MM.1S (cell line): ENCODE results near the gene KRTAP9-3.
A peak's percentile ranks its signal among the peaks of the same experiment; 100 is the strongest.

Experiments
- DNase-seq: peaks from one replicate; pipeline ENCODE4 v3.0.0-alpha.2; 2015
- H2AFZ ChIP-seq: fragments of 300-600 bp; sonication (generic); 2 replicates; pipeline ENCODE4 v1.6.0; 2016; ENCODE audit warnings: antibody characterized with exemption, low read length
- H3F3A ChIP-seq: fragments of 300-600 bp; sonication (generic); 2 replicates; pipeline ENCODE4 v1.6.1; 2016; ENCODE audit warnings: mild to moderate bottlenecking, antibody characterized with exemption, low read length, moderate library complexity, mixed read lengths; ENCODE audit not compliant: insufficient read depth
- H3K27ac ChIP-seq: fragments of 300-600 bp; sonication (generic); 2 replicates; pipeline ENCODE4 v1.5.1; 2016; ENCODE audit warnings: mild to moderate bottlenecking, low read length
- H3K27me3 ChIP-seq: fragments of 300-600 bp; sonication (generic); replicated peaks from 2 replicates; pipeline ENCODE4 v1.6.0; 2016; ENCODE audit warnings: low read length; ENCODE audit not compliant: insufficient read depth
- H3K36me3 ChIP-seq: fragments of 300-600 bp; sonication (generic); replicated peaks from 2 replicates; pipeline ENCODE4 v1.6.1; 2016; ENCODE audit warnings: mild to moderate bottlenecking, low read length, mixed read lengths; ENCODE audit not compliant: insufficient read depth
- H3K4me1 ChIP-seq: fragments of 300-600 bp; sonication (generic); 2 replicates; pipeline ENCODE4 v1.6.1; 2016; ENCODE audit warnings: low read length, mixed read lengths
- H3K4me2 ChIP-seq: fragments of 300-600 bp; sonication (generic); 2 replicates; pipeline ENCODE4 v1.6.0; 2016; ENCODE audit warnings: low read depth, low read length
- H3K4me3 ChIP-seq: fragments of 300-600 bp; sonication (generic); 2 replicates; pipeline ENCODE4 v1.5.1; 2016; ENCODE audit warnings: low read length, mixed read lengths
- H3K79me2 ChIP-seq: fragments of 300-600 bp; sonication (generic); 2 replicates; pipeline ENCODE4 v1.6.1; 2016; ENCODE audit warnings: mixed run types, low read length, mixed read lengths
- H3K9ac ChIP-seq: fragments of 300-600 bp; sonication (generic); 2 replicates; pipeline ENCODE4 v1.6.1; 2016; ENCODE audit warnings: low read length, mixed read lengths
- H3K9me2 ChIP-seq: fragments of 300-600 bp; sonication (generic); replicated peaks from 2 replicates; pipeline ENCODE4 v1.6.1; 2016; ENCODE audit warnings: mild to moderate bottlenecking, low read length, mixed read lengths; ENCODE audit not compliant: insufficient read depth
- H3K9me3 ChIP-seq: fragments of 300-600 bp; sonication (generic); replicated peaks from 2 replicates; pipeline ENCODE4 v1.6.1; 2016; ENCODE audit warnings: mild to moderate bottlenecking, low read length, mixed read lengths; ENCODE audit not compliant: insufficient read depth
- H4K20me1 ChIP-seq: fragments of 300-600 bp; sonication (generic); 2 replicates; pipeline ENCODE4 v1.6.1; 2016; ENCODE audit warnings: mild to moderate bottlenecking, low read length, moderate library complexity, mixed read lengths; ENCODE audit not compliant: insufficient read depth
- EZH2 ChIP-seq: fragments of 300-600 bp; sonication (generic); optimal IDR thresholded peaks from 2 replicates; pipeline ENCODE3; 2017; ENCODE audit warnings: low read depth, mild to moderate bottlenecking, antibody characterized with exemption, low read length, mixed read lengths
- EZH2phosphoT487 ChIP-seq: fragments of 300-600 bp; sonication (generic); IDR thresholded peaks from 2 replicates; pipeline ENCODE4 v1.6.1; 2018; ENCODE audit warnings: antibody characterized with exemption, low read length
- TF ChIP-seq, protein P1 (sequence below): fragments of 300-600 bp; sonication (generic); IDR thresholded peaks from 2 replicates; pipeline ENCODE4 v1.5.1; 2016; ENCODE audit warnings: antibody characterized with exemption, low read length, mixed read lengths

KRTAP9-3 gene

DNA sequence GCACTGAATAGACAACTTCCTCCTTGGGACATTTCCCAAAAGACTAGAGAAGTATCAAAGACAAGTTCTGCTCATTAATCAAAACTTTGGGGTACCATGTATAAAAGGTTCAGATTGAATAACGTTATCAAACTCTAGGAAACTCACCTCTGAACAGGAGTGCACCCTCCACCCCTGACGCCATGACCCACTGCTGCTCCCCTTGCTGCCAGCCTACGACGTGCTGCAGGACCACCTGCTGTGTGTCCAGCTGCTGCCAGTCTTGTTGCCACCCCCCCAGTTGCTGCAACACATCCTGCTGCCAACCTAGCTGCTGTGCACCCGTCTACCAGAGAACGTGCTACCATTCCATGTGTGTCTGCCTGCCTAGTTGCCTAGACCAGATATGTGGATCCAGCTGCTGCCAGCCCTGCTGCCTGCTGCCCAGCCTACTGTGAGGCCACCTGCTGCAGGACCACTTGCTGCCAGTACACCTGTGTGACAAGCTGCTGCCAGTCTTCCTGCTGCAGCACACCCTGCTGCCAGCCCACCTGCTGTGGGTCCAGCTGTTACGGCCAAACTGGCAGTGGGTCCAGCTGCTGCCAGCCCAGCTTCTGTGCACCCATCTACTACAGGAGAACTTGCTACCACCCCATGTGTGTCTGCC lies 19.6 kb upstream of the KRTAP9-3 start:
- Histone ChIP-seq H3K9me3 (no peaks in the 10 kb centered on the region), H3K9ac (no peak overlapping the region), H3K36me3 (no peaks in the 10 kb centered on the region), H3K9me2 (no peaks in the 10 kb centered on the region), H4K20me1 (no peaks in the 10 kb centered on the region), H3K27me3 (no peaks in the 10 kb centered on the region; the same call in 1 of the 2 replicates), H3K4me1 (peaks cover 20% of the 10 kb centered on the region), H3F3A (peaks cover 11% of the 10 kb centered on the region; the same call in 1 of the 2 replicates), H2AFZ (no peak overlapping the region), H3K4me2 (peak overlapping the region; percentile 22; the same call in 1 of the 2 replicates), H3K4me3 (no peak overlapping the region), H3K27ac (peak overlapping the region; percentile 30; the same call in 1 of the 2 replicates), H3K79me2 (no peaks in the 10 kb centered on the region)
- no peak for TF ChIP-seq EZH2phosphoT487
- TF ChIP-seq, protein P1, sequence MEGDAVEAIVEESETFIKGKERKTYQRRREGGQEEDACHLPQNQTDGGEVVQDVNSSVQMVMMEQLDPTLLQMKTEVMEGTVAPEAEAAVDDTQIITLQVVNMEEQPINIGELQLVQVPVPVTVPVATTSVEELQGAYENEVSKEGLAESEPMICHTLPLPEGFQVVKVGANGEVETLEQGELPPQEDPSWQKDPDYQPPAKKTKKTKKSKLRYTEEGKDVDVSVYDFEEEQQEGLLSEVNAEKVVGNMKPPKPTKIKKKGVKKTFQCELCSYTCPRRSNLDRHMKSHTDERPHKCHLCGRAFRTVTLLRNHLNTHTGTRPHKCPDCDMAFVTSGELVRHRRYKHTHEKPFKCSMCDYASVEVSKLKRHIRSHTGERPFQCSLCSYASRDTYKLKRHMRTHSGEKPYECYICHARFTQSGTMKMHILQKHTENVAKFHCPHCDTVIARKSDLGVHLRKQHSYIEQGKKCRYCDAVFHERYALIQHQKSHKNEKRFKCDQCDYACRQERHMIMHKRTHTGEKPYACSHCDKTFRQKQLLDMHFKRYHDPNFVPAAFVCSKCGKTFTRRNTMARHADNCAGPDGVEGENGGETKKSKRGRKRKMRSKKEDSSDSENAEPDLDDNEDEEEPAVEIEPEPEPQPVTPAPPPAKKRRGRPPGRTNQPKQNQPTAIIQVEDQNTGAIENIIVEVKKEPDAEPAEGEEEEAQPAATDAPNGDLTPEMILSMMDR, result no peak
- TF ChIP-seq EZH2, result no peak
- peak; percentile 37 for DNase-seq

DNA sequence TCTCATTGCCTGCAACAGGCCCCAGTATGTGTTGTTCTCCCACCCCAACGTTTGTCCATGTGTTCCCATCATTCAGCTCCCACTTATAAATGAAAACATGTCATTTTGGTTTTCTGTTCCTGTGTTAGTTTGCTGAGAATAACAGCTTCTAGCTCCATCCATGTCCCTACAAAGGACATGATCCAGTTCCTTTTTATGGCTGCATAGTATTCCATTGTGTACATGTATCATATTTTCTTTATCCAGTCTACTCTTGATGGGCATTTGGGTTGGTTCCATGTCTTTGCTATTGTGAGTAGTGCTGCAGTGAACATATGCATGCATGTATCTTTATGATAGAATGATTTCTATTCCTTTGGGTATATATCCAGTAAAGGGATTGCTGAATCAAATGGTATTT lies 16.6 kb upstream of the KRTAP9-3 start:
- Histone ChIP-seq H4K20me1 (no peaks in the 10 kb centered on the region), H3F3A (peaks cover 11% of the 10 kb centered on the region; the same call in 1 of the 2 replicates), H3K4me3 (no peak overlapping the region), H3K9me3 (no peaks in the 10 kb centered on the region), H3K36me3 (no peaks in the 10 kb centered on the region), H3K27me3 (no peaks in the 10 kb centered on the region), H3K79me2 (no peaks in the 10 kb centered on the region), H3K4me1 (peaks cover 20% of the 10 kb centered on the region), H3K27ac (no peak overlapping the region), H3K9ac (no peak overlapping the region), H3K9me2 (no peaks in the 10 kb centered on the region), H2AFZ (no peak overlapping the region), H3K4me2 (no peak overlapping the region)
- TF ChIP-seq, protein P1, result no peak
- TF ChIP-seq EZH2phosphoT487, result no peak
- no peak for DNase-seq

DNA sequence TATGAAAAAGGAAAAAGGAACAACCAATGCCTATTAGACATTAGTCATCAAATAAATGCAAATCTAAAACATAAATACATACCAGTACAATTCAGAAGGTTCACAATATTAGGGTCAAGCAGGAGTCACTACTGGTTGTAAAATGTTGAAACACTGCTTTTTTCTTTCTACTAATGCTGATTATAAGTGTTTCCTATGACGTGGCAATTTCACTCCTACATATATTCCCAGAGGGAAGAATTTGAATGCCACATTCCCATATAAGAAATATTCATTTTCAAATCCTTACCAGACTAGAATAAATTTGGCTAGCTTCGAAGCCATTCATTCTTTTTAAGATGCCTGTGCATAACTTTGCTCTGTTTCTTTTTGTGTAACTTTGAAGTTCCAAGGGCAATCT lies 8.4 kb upstream of the KRTAP9-3 start:
- Histone ChIP-seq H3F3A (no peaks in the 10 kb centered on the region), H3K27ac (no peak overlapping the region), H4K20me1 (no peaks in the 10 kb centered on the region), H3K4me1 (no peaks in the 10 kb centered on the region), H3K9ac (no peak overlapping the region), H3K36me3 (no peaks in the 10 kb centered on the region), H3K4me2 (no peak overlapping the region), H3K79me2 (no peaks in the 10 kb centered on the region), H3K4me3 (no peak overlapping the region), H3K27me3 (no peaks in the 10 kb centered on the region), H3K9me2 (no peaks in the 10 kb centered on the region), H3K9me3 (no peaks in the 10 kb centered on the region), H2AFZ (no peak overlapping the region)
- no peak for DNase-seq
- TF ChIP-seq, protein P1, result no peak
- no peak for TF ChIP-seq EZH2phosphoT487
- TF ChIP-seq EZH2, result no peak
